ENCODE measurements around the gene SP100. TPM values are rescaled to one million over a fixed set of nuclear protein-coding genes. Genes with fewer than 3 reads are reported as not detected.

The SP100 gene
- total and polyA plus RNA-seq, 2 of the 8 experiments (the other 6 are each of a cell fraction or from before 2014, with no cell fraction given), result 0.06 to 1.1 TPM

- no peak overlapping the region for H4K91ac ChIP-seq (replicated peaks; ENCODE audit: insufficient read length, low read length)
- FAIRE-seq (no peak), DNase-seq (ENCODE audit: low read depth in 1 of 2, low spot score in 2 of 2) (no peak)
- no peak overlapping the region for H2BK15ac ChIP-seq (ENCODE audit: low read length)
- H3K18ac ChIP-seq (ENCODE audit: extremely low read depth, low read length), result no peak overlapping the region
- H3K9ac ChIP-seq (replicated peaks in 1 of 4; ENCODE audit: extremely low read depth in 1 of 4, low read depth in 3 of 4, low read length in 3 of 4), result no peak overlapping the region
- H4K20me1 ChIP-seq (replicated peaks in 1 of 2; ENCODE audit: control insufficient read depth in 1 of 2, insufficient read depth in 2 of 2, low read length in 2 of 2), result no peaks in the 10 kb centered on the region
- H2BK120ac ChIP-seq (replicated peaks; ENCODE audit: low read depth, low read length), result no peak overlapping the region
- no peak overlapping the region for H3K4ac ChIP-seq (replicated peaks; ENCODE audit: insufficient read length, low read depth, low read length)
- no peak overlapping the region for H2AK5ac ChIP-seq (ENCODE audit: low read depth, low read length)
- H3K79me1 ChIP-seq (ENCODE audit: low read depth, low read length), result no peaks in the 10 kb centered on the region
- no peaks in the 10 kb centered on the region for H3K4me1 ChIP-seq (replicated peaks in 1 of 4; ENCODE audit: control insufficient read depth in 3 of 4, insufficient read depth in 4 of 4, low read length in 3 of 4)
- no peak overlapping the region for H3K27ac ChIP-seq (ENCODE audit: low read depth, low read length)
- H2BK20ac ChIP-seq (ENCODE audit: low read length), result no peak overlapping the region
- ChIA-PET POLR2A (ENCODE audit: partially characterized antibody) (no interaction called here), CTCF (ENCODE audit: partially characterized antibody) (interaction anchor here (1.4 kb wide), 1 partner anchor 10 kb away, joined by 4 read pairs; no protein-coding TSS in a partner anchor)
- H3K56ac ChIP-seq (replicated peaks; ENCODE audit: insufficient read length, low read depth, low read length), result no peak overlapping the region
- H3K4me2 ChIP-seq (ENCODE audit: insufficient read depth in 1 of 2, low read depth in 2 of 2, low read length in 2 of 2), result no peak overlapping the region
- 88% methylated on average over 4 of the region's 4 CpGs; no CpG with 5 or more reads in 1 of the 2 experiments for WGBS, 2 experiments (ENCODE audit: extremely low coverage in 1 of 2, insufficient coverage in 1 of 2, insufficient read length in 1 of 2, insufficient replicate concordance in 2 of 2, low coverage in 1 of 2, low lambda C conversion rate in 2 of 2, missing lambda C conversion rate in 1 of 2)
- H2AFZ ChIP-seq (ENCODE audit: low read length), result no peak overlapping the region
- no peaks in the 10 kb centered on the region for H3K36me3 ChIP-seq (ENCODE audit: control insufficient read depth in 2 of 4, insufficient read depth in 4 of 4, low read length in 3 of 4)
- no peaks in the 10 kb centered on the region for H3K9me3 ChIP-seq (ENCODE audit: insufficient read depth in 2 of 2, low read depth in 1 of 2, low read length in 1 of 2)
- H3K14ac ChIP-seq (ENCODE audit: insufficient read length), result no peak overlapping the region
- H2BK5ac ChIP-seq (ENCODE audit: low read depth, low read length), result no peak overlapping the region
- H3K79me2 ChIP-seq (ENCODE audit: control insufficient read depth in 1 of 2, insufficient read depth in 2 of 2, low read length in 2 of 2), result no peaks in the 10 kb centered on the region
- no peak overlapping the region for H4K8ac ChIP-seq (ENCODE audit: extremely low read depth, insufficient read depth, low read length)
- H3K27me3 ChIP-seq (replicated peaks in 1 of 4; ENCODE audit: control insufficient read depth in 3 of 4, extremely low read depth in 1 of 4, insufficient read depth in 3 of 4, low read length in 3 of 4), result no peaks in the 10 kb centered on the region
- H4K5ac ChIP-seq (ENCODE audit: insufficient read length, low read depth, low read length), result no peak overlapping the region
- no peak overlapping the region for H3K4me3 ChIP-seq (ENCODE audit: extremely low read depth in 1 of 4, insufficient read depth in 2 of 4, low read depth in 3 of 4, low read length in 4 of 4)
- H3K23ac ChIP-seq (ENCODE audit: insufficient read length), result no peak overlapping the region
- H2BK12ac ChIP-seq (ENCODE audit: low read depth, low read length), result no peak overlapping the region
- no peaks in the 10 kb centered on the region for H3K23me2 ChIP-seq (ENCODE audit: low read depth, low read length)
- TF ChIP-seq FOSL1 (IDR thresholded peaks at IDR 0.05; ENCODE audit: insufficient read depth, low read depth, low read length) (no peak), TAF7 (optimal IDR thresholded peaks at IDR 0.05; ENCODE audit: borderline replicate concordance, low read depth, low read length) (no peak), E2F6 (IDR thresholded peaks at IDR 0.05) (no peak), GABPA (IDR thresholded peaks at IDR 0.05; ENCODE audit: borderline replicate concordance, insufficient read depth, low read length) (no peak), CHD1 (IDR thresholded peaks at IDR 0.05; ENCODE audit: low read depth, low read length) (no peak), SIX5 (IDR thresholded peaks at IDR 0.05; ENCODE audit: low read depth, low read length) (no peak), CBX5 (IDR thresholded peaks at IDR 0.05; ENCODE audit: low read depth, low read length) (no peak), PHF8 (conservative IDR thresholded peaks at IDR 0.05; ENCODE audit: low read depth, low read length) (no peak), YY1 (IDR thresholded peaks at IDR 0.05; ENCODE audit: low read depth, low read length) (no peak), CTBP2 (IDR thresholded peaks at IDR 0.05; ENCODE audit: borderline replicate concordance, insufficient read depth, insufficient read length, low read length) (no peak), EGR1 (IDR thresholded peaks at IDR 0.05; ENCODE audit: borderline replicate concordance, low read depth, low read length) (no peak), BRCA1 (IDR thresholded peaks at IDR 0.05; ENCODE audit: low read depth, low read length) (no peak), SIRT6 (IDR thresholded peaks at IDR 0.05; ENCODE audit: low read length) (no peak), EP300 (IDR thresholded peaks at IDR 0.05; ENCODE audit: borderline replicate concordance in 1 of 2, low read depth in 2 of 2, low read length in 2 of 2) (no peak), SP1 (IDR thresholded peaks at IDR 0.05; ENCODE audit: low read depth, low read length) (no peak)
Observed at GRCh38 chr2:230422149-230422548, 6.1 kb downstream of the SP100 start.
